ENCODE results near the gene PLXNA4.

DNA sequence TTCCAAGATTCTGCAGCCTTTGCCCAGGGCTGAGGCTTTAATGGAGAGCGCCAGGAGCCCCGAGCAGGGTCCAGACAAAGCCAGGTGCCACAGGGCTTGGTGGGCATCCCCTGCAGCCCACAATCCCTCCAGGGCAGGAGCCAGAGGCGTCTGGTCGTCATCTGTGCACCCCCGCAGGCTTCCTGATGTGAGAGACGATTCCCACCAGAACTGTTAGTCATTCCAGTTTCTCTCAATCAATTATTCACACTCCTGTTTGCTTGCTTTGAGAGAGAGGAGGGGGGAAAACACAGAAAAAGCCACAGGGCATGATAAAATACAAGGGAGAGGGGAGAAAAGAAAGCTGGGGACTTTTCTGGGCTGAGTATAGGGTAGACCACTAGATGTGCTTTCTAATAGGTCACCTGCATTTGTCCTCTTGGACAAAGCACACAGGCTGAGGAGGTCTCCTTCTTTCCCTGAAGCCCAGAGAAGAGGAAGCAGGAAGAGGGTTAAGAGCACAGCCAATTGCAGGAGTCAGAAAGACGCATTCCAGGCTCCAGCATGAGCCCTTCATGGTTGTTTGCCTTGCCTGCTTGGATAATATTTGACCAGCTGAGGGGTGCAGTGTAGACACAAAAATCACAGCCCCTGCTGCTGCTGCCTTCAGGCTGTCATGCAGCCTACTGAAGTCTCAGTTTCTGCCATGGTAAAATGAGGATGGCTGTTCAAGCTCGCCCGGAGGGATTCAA lies 194.4 kb downstream of the PLXNA4 start:
- TF ChIP-seq POLR2A (IDR thresholded peaks at IDR 0.05), result no peak
- TF ChIP-seq, protein P1, sequence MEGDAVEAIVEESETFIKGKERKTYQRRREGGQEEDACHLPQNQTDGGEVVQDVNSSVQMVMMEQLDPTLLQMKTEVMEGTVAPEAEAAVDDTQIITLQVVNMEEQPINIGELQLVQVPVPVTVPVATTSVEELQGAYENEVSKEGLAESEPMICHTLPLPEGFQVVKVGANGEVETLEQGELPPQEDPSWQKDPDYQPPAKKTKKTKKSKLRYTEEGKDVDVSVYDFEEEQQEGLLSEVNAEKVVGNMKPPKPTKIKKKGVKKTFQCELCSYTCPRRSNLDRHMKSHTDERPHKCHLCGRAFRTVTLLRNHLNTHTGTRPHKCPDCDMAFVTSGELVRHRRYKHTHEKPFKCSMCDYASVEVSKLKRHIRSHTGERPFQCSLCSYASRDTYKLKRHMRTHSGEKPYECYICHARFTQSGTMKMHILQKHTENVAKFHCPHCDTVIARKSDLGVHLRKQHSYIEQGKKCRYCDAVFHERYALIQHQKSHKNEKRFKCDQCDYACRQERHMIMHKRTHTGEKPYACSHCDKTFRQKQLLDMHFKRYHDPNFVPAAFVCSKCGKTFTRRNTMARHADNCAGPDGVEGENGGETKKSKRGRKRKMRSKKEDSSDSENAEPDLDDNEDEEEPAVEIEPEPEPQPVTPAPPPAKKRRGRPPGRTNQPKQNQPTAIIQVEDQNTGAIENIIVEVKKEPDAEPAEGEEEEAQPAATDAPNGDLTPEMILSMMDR (IDR thresholded peaks at IDR 0.05), result no peak

Measured in vagina (tissue), 2 donors.